ENCODE results near the gene ERBB2.

DNA sequence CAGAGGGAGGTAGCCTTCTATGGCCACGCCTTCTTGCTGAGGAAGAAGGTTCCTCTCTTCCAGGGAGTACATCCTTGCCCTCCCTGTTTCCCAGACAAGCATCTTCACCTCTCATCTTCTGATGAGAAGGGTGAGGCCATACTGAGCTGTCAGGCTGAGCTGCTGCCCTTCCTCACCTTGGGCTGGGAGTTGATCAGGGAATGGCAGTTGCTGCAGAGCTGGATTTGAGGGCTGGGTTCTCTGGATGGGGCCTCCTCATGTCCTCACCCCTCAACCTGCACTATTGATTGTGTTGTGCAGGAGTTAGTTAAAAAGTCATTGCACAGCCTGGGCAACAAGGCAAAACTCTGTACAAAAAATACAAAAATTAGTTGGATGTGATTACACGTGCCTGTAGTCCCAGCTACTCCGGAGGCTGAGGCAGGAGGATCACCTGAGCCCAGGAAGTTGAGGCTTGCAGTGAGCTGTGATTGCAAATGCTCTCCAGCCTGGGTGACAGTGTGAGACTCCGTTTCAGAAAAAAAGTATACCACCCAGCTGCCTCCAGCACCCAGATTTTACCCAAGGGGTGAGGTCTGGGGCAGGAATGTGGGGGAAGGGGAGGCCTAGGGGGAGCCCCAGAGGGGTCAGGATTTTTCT lies 2.0 kb downstream of the ERBB2 start:
- TF ChIP-seq ZFX (IDR thresholded peaks at IDR 0.05), result no peak
- TF ChIP-seq, protein P1, sequence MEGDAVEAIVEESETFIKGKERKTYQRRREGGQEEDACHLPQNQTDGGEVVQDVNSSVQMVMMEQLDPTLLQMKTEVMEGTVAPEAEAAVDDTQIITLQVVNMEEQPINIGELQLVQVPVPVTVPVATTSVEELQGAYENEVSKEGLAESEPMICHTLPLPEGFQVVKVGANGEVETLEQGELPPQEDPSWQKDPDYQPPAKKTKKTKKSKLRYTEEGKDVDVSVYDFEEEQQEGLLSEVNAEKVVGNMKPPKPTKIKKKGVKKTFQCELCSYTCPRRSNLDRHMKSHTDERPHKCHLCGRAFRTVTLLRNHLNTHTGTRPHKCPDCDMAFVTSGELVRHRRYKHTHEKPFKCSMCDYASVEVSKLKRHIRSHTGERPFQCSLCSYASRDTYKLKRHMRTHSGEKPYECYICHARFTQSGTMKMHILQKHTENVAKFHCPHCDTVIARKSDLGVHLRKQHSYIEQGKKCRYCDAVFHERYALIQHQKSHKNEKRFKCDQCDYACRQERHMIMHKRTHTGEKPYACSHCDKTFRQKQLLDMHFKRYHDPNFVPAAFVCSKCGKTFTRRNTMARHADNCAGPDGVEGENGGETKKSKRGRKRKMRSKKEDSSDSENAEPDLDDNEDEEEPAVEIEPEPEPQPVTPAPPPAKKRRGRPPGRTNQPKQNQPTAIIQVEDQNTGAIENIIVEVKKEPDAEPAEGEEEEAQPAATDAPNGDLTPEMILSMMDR (conservative IDR thresholded peaks at IDR 0.05), result no peak
